ENCODE data around the gene FBN3.

GRCh38 chr19:8120636-8121480, 28.5 kb downstream of the FBN3 start:
- no peak for TF ChIP-seq EZH2 (IDR thresholded peaks at IDR 0.05; ENCODE audit: borderline replicate concordance, insufficient read depth, low read length, poor library complexity, severe bottlenecking)
- no peak for TF ChIP-seq TAF1 (IDR thresholded peaks at IDR 0.05; ENCODE audit: low read depth)
- no peak for TF ChIP-seq CTCF (IDR thresholded peaks at IDR 0.05; ENCODE audit: poor library complexity, severe bottlenecking)
- no peak for TF ChIP-seq REST (IDR thresholded peaks at IDR 0.05; ENCODE audit: borderline replicate concordance)
- no peak for TF ChIP-seq SMC3 (conservative IDR thresholded peaks at IDR 0.05; ENCODE audit: poor library complexity)

Measured in neural cell (in vitro differentiated cells).